ENCODE measurements around the gene RAMP3. TPM values are rescaled to one million over a fixed set of nuclear protein-coding genes. Genes with fewer than 3 reads are reported as not detected.

The RAMP3 gene
- total and polyA plus RNA-seq, 9 of the 15 experiments (the other 6 are each of a cell fraction or from before 2014, with no cell fraction given), result not detected

DNA sequence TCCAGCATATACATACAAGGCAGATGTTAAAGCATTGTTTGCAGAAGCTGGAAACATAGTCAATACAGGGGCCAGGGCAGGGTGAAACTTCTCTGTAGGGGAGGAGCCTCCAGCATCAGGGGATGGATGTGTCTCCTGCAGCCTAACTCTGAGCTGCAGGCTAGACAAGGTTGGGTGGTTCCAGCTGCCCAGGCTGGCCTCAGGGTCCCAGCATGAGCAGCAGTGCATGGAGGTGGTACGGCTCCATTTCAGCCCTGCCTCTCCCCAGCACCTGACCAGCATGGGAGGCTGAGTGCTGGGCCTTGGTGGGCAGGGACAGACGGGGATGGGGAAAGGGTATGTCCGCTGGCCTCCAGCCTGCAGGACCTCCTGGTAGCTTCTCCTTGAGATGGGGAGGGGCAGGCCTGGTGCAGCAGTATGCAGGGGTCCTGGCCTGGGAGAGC is 38.7 kb upstream of the RAMP3 start:
- Histone ChIP-seq H3K9ac (ENCODE audit: insufficient read depth in 1 of 2, low read depth in 2 of 2, low read length in 2 of 2) (peak overlapping the region in 1 of 2 experiments; percentile 15; a peak in 1 of 4 replicates), H3K27me3 (ENCODE audit: control insufficient read depth in 2 of 2, insufficient read depth in 2 of 2, low read length in 2 of 2) (no peaks in the 10 kb centered on the region), H3K79me2 (ENCODE audit: control insufficient read depth, insufficient read depth, low read length) (no peaks in the 10 kb centered on the region), H3K9me3 (replicated peaks; ENCODE audit: control insufficient read depth, insufficient read depth, low read depth, low read length) (no peaks in the 10 kb centered on the region), H3K4me3 (no peak overlapping the region), H3K36me3 (ENCODE audit: control insufficient read depth, insufficient read depth, low read length) (no peaks in the 10 kb centered on the region), H2AFZ (ENCODE audit: low read depth, low read length) (no peak overlapping the region), H3K4me2 (ENCODE audit: insufficient read depth, low read length) (no peak overlapping the region), H3K4me1 (replicated peaks in 1 of 2; ENCODE audit: control insufficient read depth in 2 of 2, insufficient read depth in 2 of 2, low read length in 2 of 2) (peaks cover 0 to 11% of the 10 kb centered on the region in 2 experiments; a peak in 4 of 5 replicates), H4K20me1 (replicated peaks; ENCODE audit: control insufficient read depth, insufficient read depth, low read length) (no peaks in the 10 kb centered on the region), H3K27ac (ENCODE audit: extremely low read depth, low read depth, low read length) (no peak overlapping the region), H3K9me1 (ENCODE audit: control insufficient read depth, insufficient read depth, low read length) (no peaks in the 10 kb centered on the region)
- WGBS (ENCODE audit: insufficient coverage, low coverage, missing lambda C conversion rate), result 33% methylated on average over 3 of the region's 3 CpGs
- in situ Hi-C loops (cut with MboI) (no loop called here), intact Hi-C loops (cut with micrococcal nuclease) (no loop called here)
- ATAC-seq (0 out of 3 replicates have a peak, but pooled peaks have one; percentile 15), DNase-seq (ENCODE audit: extremely low read depth in 1 of 4, low spot score in 3 of 4) (no peak), FAIRE-seq (no peak)
- BruUV-seq (replicated peaks), result no TSS peak
- CTCF ChIA-PET (ENCODE audit: low intra/inter-chr PET ratio), result no interaction called here
- POLR2A ChIA-PET, result interaction anchor here (1.6 kb wide), 1 partner anchor 271 kb away, joined by 3 read pairs; the partner anchor contains the start of gene H2AZ2
- no peak for TF ChIP-seq TBL1XR1 (IDR thresholded peaks at IDR 0.05; ENCODE audit: low read length in 2 of 2)
- TF ChIP-seq, protein P1, sequence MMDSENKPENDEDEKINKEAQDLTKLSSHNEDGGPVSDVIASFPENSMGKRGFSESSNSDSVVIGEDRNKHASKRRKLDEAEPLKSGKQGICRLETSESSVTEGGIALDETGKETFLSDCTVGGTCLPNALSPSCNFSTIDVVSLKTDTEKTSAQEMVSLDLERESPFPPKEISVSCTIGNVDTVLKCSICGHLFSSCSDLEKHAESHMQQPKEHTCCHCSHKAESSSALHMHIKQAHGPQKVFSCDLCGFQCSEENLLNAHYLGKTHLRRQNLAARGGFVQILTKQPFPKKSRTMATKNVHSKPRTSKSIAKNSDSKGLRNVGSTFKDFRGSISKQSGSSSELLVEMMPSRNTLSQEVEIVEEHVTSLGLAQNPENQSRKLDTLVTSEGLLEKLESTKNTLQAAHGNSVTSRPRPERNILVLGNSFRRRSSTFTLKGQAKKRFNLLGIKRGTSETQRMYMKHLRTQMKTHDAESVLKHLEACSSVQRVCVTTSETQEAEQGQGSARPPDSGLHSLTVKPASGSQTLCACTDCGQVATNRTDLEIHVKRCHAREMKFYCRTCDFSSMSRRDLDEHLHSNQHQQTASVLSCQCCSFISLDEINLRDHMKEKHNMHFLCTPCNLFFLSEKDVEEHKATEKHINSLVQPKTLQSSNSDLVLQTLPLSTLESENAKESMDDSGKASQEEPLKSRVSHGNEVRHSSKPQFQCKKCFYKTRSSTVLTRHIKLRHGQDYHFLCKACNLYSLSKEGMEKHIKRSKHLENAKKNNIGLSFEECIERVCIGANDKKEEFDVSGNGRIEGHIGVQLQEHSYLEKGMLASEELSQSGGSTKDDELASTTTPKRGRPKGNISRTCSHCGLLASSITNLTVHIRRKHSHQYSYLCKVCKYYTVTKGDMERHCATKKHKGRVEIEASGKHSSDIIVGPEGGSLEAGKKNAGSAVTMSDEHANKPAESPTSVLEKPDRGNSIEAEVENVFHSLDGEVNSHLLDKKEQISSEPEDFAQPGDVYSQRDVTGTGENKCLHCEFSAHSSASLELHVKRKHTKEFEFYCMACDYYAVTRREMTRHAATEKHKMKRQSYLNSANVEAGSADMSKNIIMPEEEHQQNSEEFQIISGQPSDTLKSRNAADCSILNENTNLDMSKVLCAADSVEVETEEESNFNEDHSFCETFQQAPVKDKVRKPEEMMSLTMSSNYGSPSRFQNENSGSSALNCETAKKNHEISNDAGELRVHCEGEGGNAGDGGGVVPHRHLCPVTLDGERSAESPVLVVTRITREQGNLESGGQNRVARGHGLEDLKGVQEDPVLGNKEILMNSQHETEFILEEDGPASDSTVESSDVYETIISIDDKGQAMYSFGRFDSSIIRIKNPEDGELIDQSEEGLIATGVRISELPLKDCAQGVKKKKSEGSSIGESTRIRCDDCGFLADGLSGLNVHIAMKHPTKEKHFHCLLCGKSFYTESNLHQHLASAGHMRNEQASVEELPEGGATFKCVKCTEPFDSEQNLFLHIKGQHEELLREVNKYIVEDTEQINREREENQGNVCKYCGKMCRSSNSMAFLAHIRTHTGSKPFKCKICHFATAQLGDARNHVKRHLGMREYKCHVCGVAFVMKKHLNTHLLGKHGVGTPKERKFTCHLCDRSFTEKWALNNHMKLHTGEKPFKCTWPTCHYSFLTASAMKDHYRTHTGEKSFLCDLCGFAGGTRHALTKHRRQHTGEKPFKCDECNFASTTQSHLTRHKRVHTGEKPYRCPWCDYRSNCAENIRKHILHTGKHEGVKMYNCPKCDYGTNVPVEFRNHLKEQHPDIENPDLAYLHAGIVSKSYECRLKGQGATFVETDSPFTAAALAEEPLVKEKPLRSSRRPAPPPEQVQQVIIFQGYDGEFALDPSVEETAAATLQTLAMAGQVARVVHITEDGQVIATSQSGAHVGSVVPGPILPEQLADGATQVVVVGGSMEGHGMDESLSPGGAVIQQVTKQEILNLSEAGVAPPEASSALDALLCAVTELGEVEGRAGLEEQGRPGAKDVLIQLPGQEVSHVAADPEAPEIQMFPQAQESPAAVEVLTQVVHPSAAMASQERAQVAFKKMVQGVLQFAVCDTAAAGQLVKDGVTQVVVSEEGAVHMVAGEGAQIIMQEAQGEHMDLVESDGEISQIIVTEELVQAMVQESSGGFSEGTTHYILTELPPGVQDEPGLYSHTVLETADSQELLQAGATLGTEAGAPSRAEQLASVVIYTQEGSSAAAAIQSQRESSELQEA (IDR thresholded peaks at IDR 0.05; ENCODE audit: low read depth), result no peak
- TF ChIP-seq, protein P2, sequence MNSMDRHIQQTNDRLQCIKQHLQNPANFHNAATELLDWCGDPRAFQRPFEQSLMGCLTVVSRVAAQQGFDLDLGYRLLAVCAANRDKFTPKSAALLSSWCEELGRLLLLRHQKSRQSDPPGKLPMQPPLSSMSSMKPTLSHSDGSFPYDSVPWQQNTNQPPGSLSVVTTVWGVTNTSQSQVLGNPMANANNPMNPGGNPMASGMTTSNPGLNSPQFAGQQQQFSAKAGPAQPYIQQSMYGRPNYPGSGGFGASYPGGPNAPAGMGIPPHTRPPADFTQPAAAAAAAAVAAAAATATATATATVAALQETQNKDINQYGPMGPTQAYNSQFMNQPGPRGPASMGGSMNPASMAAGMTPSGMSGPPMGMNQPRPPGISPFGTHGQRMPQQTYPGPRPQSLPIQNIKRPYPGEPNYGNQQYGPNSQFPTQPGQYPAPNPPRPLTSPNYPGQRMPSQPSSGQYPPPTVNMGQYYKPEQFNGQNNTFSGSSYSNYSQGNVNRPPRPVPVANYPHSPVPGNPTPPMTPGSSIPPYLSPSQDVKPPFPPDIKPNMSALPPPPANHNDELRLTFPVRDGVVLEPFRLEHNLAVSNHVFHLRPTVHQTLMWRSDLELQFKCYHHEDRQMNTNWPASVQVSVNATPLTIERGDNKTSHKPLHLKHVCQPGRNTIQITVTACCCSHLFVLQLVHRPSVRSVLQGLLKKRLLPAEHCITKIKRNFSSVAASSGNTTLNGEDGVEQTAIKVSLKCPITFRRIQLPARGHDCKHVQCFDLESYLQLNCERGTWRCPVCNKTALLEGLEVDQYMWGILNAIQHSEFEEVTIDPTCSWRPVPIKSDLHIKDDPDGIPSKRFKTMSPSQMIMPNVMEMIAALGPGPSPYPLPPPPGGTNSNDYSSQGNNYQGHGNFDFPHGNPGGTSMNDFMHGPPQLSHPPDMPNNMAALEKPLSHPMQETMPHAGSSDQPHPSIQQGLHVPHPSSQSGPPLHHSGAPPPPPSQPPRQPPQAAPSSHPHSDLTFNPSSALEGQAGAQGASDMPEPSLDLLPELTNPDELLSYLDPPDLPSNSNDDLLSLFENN (IDR thresholded peaks at IDR 0.05; ENCODE audit: low read depth in 2 of 2, low read length in 2 of 2), result no peak
- TF ChIP-seq RBBP5 (IDR thresholded peaks at IDR 0.05; ENCODE audit: borderline replicate concordance, insufficient read depth, low read length, poor library complexity, severe bottlenecking), result no peak
- no peak for TF ChIP-seq ZNF184 (CRISPR knock-in tag; IDR thresholded peaks at IDR 0.05)
- TF ChIP-seq, protein P3, sequence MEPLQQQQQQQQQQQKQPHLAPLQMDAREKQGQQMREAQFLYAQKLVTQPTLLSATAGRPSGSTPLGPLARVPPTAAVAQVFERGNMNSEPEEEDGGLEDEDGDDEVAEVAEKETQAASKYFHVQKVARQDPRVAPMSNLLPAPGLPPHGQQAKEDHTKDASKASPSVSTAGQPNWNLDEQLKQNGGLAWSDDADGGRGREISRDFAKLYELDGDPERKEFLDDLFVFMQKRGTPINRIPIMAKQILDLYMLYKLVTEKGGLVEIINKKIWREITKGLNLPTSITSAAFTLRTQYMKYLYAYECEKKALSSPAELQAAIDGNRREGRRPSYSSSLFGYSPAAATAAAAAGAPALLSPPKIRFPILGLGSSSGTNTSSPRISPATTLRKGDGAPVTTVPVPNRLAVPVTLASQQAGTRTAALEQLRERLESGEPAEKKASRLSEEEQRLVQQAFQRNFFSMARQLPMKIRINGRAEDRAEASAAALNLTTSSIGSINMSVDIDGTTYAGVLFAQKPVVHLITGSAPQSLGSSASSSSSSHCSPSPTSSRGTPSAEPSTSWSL (CRISPR knock-in tag; IDR thresholded peaks at IDR 0.05; ENCODE audit: borderline replicate concordance), result no peak
